Vagina (tissue), 2 donors: ENCODE measurements around the gene APPL2.

Source experiments
- POLR2A ChIP-seq, 2 donors: fragments of 450-650 bp; IDR thresholded peaks; one replicate each; pipeline ENCODE4 v1.6.1; 2017; ENCODE audit warnings: antibody characterized with exemption in 2 of 2, mild to moderate bottlenecking in 2 of 2, moderate library complexity in 2 of 2
- POLR2AphosphoS5 ChIP-seq, 2 donors: sonication (generic); formaldehyde crosslinking; IDR thresholded peaks; one replicate each; pipeline ENCODE4 v1.9.0; 2017; ENCODE audit warnings: antibody characterized with exemption in 2 of 2, mild to moderate bottlenecking in 2 of 2, low read depth in 1 of 2; ENCODE audit not compliant: insufficient read depth in 1 of 2
- TF ChIP-seq, protein P1 (sequence below), 3 experiments: fragments of 450-650 bp in 2 of 3; fragments of 200-600 bp in 1 of 3; sonication (generic) in 1 of 3; IDR thresholded peaks; one replicate each; pipeline ENCODE4 v1.5.1; 2017 to 2019; ENCODE audit warnings: antibody characterized with exemption in 3 of 3, mild to moderate bottlenecking in 2 of 3, moderate library complexity in 2 of 3

DNA sequence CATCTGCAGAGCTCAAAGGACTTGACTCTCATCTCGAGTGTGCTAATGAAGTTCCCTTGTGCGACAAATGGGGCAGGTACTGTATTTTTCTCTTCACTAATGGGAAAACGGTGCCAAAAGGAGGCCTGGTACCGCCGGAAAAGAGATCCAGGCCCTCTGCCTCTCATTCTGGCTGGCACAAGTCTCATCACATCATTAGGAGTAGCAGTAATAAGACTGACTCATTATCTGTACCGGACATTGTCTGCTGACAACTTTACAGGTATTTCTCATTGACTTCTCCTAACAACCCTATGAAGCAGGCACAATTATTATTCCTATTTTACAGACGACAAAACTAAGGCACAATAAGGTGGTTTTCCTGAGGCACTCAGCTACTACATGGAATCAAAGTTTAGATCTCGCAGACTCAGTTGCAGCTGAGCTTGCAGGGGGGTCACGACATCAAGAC lies 668 bp downstream of the APPL2 start:
- TF ChIP-seq, protein P1, sequence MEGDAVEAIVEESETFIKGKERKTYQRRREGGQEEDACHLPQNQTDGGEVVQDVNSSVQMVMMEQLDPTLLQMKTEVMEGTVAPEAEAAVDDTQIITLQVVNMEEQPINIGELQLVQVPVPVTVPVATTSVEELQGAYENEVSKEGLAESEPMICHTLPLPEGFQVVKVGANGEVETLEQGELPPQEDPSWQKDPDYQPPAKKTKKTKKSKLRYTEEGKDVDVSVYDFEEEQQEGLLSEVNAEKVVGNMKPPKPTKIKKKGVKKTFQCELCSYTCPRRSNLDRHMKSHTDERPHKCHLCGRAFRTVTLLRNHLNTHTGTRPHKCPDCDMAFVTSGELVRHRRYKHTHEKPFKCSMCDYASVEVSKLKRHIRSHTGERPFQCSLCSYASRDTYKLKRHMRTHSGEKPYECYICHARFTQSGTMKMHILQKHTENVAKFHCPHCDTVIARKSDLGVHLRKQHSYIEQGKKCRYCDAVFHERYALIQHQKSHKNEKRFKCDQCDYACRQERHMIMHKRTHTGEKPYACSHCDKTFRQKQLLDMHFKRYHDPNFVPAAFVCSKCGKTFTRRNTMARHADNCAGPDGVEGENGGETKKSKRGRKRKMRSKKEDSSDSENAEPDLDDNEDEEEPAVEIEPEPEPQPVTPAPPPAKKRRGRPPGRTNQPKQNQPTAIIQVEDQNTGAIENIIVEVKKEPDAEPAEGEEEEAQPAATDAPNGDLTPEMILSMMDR (IDR thresholded peaks at IDR 0.05): peak in 1 of 3 experiments; percentile 10
- no peak for TF ChIP-seq POLR2A (IDR thresholded peaks at IDR 0.05)
- peak in 1 of 2 donors; percentile 17 for TF ChIP-seq POLR2AphosphoS5 (IDR thresholded peaks at IDR 0.05; ENCODE audit: insufficient read depth in 1 of 2, low read depth in 1 of 2)
